Cardiac muscle cell (in vitro differentiated cells and primary cell): ENCODE results near the gene KDR. TPM values are rescaled to one million over a fixed set of nuclear protein-coding genes. Genes with fewer than 3 reads are reported as not detected.

Source experiments
- DNase-seq, 2 donors: peaks; one replicate each; pipeline versions ENCODE4 v3.0.0 to v3.0.0-alpha.2; 2010 to 2017; ENCODE audit warnings: low read depth in 1 of 2, low spot score in 1 of 2
- H3K27ac ChIP-seq: fragments of 200-600 bp; sonication (generic); 2 replicates; pipeline ENCODE4 v1.5.1; 2016
- H3K27me3 ChIP-seq: fragments of 200-600 bp; sonication (generic); 2 replicates; pipeline ENCODE4 v1.6.0; 2016; ENCODE audit warnings: control low read depth
- H3K36me3 ChIP-seq: fragments of 200-600 bp; sonication (generic); 2 replicates; pipeline ENCODE4 v1.5.1; 2016; ENCODE audit warnings: control low read depth
- H3K4me1 ChIP-seq: fragments of 200-600 bp; sonication (generic); 2 replicates; pipeline ENCODE4 v1.8.1; 2017; ENCODE audit warnings: low read depth, mild to moderate bottlenecking, mixed run types
- H3K4me3 ChIP-seq: fragments of 200-600 bp; sonication (generic); 2 replicates; pipeline ENCODE4 v1.5.1; 2016; ENCODE audit warnings: mild to moderate bottlenecking
- H3K9me3 ChIP-seq: fragments of 200-600 bp; sonication (generic); 2 replicates; pipeline ENCODE4 v1.5.1; 2017; ENCODE audit warnings: low read depth, mild to moderate bottlenecking, control low read depth
- polyA plus RNA-seq: library from polyadenylated mRNA; unstranded; fragments of >200 nt; fragmentation: Nextera tagmentation; extraction: Ambion mirVana; gene quantifications from 2 replicates; pipeline ENCODE4 v1.2.1, GENCODE V29; 2016
- total RNA-seq: library from RNA; depleted of rRNA; stranded (reverse); fragments of >200 nt; gene quantifications from 2 replicates; pipeline ENCODE4 v1.2.3, GENCODE V29; 2016
- TF ChIP-seq, protein P1 (sequence below): IDR thresholded peaks from 2 replicates; pipeline ENCODE4 v1.5.1; 2012; ENCODE audit warnings: low read depth, mild to moderate bottlenecking, low read length

Gene KDR
- total and polyA plus RNA-seq, 2 experiments from 2014 or later = 55.6 to 67.8 TPM

- TF ChIP-seq, protein P1, sequence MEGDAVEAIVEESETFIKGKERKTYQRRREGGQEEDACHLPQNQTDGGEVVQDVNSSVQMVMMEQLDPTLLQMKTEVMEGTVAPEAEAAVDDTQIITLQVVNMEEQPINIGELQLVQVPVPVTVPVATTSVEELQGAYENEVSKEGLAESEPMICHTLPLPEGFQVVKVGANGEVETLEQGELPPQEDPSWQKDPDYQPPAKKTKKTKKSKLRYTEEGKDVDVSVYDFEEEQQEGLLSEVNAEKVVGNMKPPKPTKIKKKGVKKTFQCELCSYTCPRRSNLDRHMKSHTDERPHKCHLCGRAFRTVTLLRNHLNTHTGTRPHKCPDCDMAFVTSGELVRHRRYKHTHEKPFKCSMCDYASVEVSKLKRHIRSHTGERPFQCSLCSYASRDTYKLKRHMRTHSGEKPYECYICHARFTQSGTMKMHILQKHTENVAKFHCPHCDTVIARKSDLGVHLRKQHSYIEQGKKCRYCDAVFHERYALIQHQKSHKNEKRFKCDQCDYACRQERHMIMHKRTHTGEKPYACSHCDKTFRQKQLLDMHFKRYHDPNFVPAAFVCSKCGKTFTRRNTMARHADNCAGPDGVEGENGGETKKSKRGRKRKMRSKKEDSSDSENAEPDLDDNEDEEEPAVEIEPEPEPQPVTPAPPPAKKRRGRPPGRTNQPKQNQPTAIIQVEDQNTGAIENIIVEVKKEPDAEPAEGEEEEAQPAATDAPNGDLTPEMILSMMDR = no peak
- H3K9me3 ChIP-seq = no peaks in the 10 kb centered on the region
- H3K27ac ChIP-seq = no peak overlapping the region
- H3K36me3 ChIP-seq = peaks cover 72% of the 10 kb centered on the region
- no peak overlapping the region for H3K4me3 ChIP-seq
- no peaks in the 10 kb centered on the region for H3K27me3 ChIP-seq
- DNase-seq = no peak
- H3K4me1 ChIP-seq = peaks cover 23% of the 10 kb centered on the region
These were observed 42.6 kb downstream of the KDR start for GRCh38 chr4:55082756-55083155.

DNA sequence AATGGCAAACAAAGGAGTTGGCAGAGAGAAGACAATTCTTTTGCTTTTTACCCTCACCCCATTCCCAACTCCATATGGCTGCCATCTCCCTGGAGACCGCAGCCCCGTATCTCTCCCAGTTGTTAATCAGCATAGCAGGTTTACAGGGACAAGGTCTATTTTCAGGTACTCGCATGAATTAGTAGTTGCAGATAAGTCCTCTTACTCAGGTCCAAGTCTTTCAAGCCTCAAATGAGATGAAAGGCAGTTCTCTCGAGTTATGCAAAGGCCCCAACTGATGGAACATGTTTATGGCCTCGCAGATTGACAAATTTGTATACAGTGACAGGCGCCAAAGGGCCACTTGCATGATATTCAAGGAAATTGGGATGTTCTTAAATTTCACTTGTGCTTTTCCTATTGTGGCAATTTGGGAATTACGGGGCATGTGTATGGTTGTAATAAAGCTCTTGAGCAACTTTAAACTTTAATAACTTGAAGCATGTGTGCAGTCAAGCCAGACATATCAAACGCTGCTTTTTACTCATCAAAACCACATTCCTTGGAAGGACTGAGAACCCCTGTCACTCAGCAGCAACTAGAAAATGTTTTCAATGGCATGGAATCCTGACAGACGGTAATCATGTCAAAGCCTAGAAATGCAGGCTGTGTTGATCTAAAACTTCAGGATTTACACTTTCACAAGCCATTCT, 45.1 kb downstream of the KDR start:
- Histone ChIP-seq H3K27me3 (no peaks in the 10 kb centered on the region), H3K27ac (peak overlapping the region; percentile 72), H3K4me1 (peaks cover 44% of the 10 kb centered on the region), H3K9me3 (no peaks in the 10 kb centered on the region), H3K4me3 (no peak overlapping the region), H3K36me3 (peaks cover 52% of the 10 kb centered on the region)
- TF ChIP-seq, protein P1 = no peak
- peak; percentile 22 for DNase-seq

GRCh38 chr4:55079451-55080173, 45.8 kb downstream of the KDR start:
- DNase-seq = peak in 1 of 2 donors; percentile 21
- Histone ChIP-seq H3K9me3 (no peaks in the 10 kb centered on the region), H3K27ac (peak overlapping the region; percentile 72), H3K4me3 (no peak overlapping the region), H3K36me3 (peaks cover 46% of the 10 kb centered on the region), H3K4me1 (peaks cover 51% of the 10 kb centered on the region), H3K27me3 (no peaks in the 10 kb centered on the region)
- TF ChIP-seq, protein P1 = no peak

GRCh38 chr4:55078987-55079386, 46.4 kb downstream of the KDR start:
- peak in 1 of 2 donors; percentile 94 for DNase-seq
- peaks cover 56% of the 10 kb centered on the region for H3K4me1 ChIP-seq
- TF ChIP-seq, protein P1 = no peak

DNA sequence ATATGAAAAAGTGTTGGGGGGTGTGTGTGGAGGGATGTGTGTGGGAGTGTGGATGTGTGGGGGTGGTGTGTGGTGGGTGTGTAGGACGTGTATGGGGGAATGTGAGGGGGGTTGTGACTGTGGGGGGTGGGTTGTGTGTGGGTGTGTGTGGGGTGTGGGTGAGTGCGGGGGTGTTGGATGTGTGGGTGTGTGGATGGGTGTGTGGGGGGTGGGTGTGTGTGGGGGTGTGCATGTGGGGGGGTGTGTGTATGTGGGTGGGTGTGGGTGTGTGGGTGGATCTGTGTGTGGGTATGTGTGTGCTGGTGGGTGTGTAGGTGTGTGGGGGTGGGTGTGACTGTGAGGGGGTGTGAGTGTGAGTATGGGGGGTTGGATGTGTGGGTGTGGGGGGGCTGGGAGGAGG, 47.8 kb downstream of the KDR start:
- Histone ChIP-seq H3K27ac (no peak overlapping the region), H3K27me3 (no peaks in the 10 kb centered on the region), H3K9me3 (no peaks in the 10 kb centered on the region), H3K4me1 (peaks cover 56% of the 10 kb centered on the region), H3K4me3 (no peak overlapping the region), H3K36me3 (peaks cover 27% of the 10 kb centered on the region)
- TF ChIP-seq, protein P1 = no peak
- DNase-seq = no peak

More at GRCh38 chr4:55078987-55079386, 46.4 kb downstream of the KDR start:
- Histone ChIP-seq H3K27ac (peak overlapping the region; percentile 72), H3K36me3 (peaks cover 39% of the 10 kb centered on the region), H3K9me3 (no peaks in the 10 kb centered on the region), H3K4me3 (no peak overlapping the region), H3K27me3 (no peaks in the 10 kb centered on the region)
